Caco-2 (cell line): ENCODE results near the gene PER3. TPM values are rescaled to one million over a fixed set of nuclear protein-coding genes. Genes with fewer than 3 reads are reported as not detected.

Experiments
- BruUV-seq: library from RNA; stranded (reverse); fragments of 400-500 nt; replicated peaks from 2 replicates; lab custom pipeline; 2021; lab: Mats Ljungman, UMichigan
- CTCF ChIA-PET: fragments of 300-600 bp; sonication (Branson Sonifier 250); formaldehyde crosslinking; loops from one replicate; lab custom pipeline; 2022; ENCODE audit warnings: antibody characterized with exemption; lab: Charles Lee
- POLR2A ChIA-PET: fragments of 300-600 bp; sonication (Branson Sonifier 250); formaldehyde crosslinking; loops from one replicate; lab custom pipeline; 2022; ENCODE audit warnings: antibody characterized with exemption; lab: Charles Lee
- DNase-seq, 2 experiments: peaks; one replicate each; pipeline versions ENCODE4 v3.0.0 to v3.0.0-alpha.2; 2020 to 2022
- H3K27me3 ChIP-seq: replicated peaks from 2 replicates; pipeline ENCODE4 v1.6.0; 2011; ENCODE audit warnings: low read length; ENCODE audit not compliant: control insufficient read depth, insufficient read depth
- H3K36me3 ChIP-seq: 2 replicates; pipeline ENCODE4 v1.5.1; 2011; ENCODE audit warnings: low read length; ENCODE audit not compliant: control insufficient read depth, insufficient read depth
- H3K4me1 ChIP-seq: fragments of 250-450 bp; sonication (Bioruptor Pico); 2 replicates; pipeline ENCODE4 v1.5.1; 2020; ENCODE audit warnings: mild to moderate bottlenecking
- H3K4me3 ChIP-seq: 2 replicates; pipeline ENCODE4 v1.5.1; 2011; ENCODE audit warnings: low read depth, mild to moderate bottlenecking, control low read depth, low read length
- H3K9me3 ChIP-seq: fragments of 250-450 bp; sonication (Bioruptor Pico); 2 replicates; pipeline ENCODE4 v1.5.1; 2020; ENCODE audit warnings: mild to moderate bottlenecking, moderate library complexity
- H3K27ac Mint-ChIP-seq: one replicate; pipeline ENCODE4 v1.8.0; 2022; ENCODE audit warnings: mixed read lengths; ENCODE audit not compliant: unreplicated experiment
- H3K27me3 Mint-ChIP-seq: one replicate; pipeline ENCODE4 v1.8.0; 2022; ENCODE audit warnings: mixed read lengths; ENCODE audit not compliant: insufficient read depth, unreplicated experiment
- H3K36me3 Mint-ChIP-seq: one replicate; pipeline ENCODE4 v1.8.0; 2022; ENCODE audit warnings: mild to moderate bottlenecking, mixed read lengths; ENCODE audit not compliant: insufficient read depth, unreplicated experiment
- H3K4me1 Mint-ChIP-seq: one replicate; pipeline ENCODE4 v1.8.0; 2022; ENCODE audit warnings: low read depth, mixed read lengths; ENCODE audit not compliant: unreplicated experiment
- H3K4me3 Mint-ChIP-seq: one replicate; pipeline ENCODE4 v1.8.0; 2022; ENCODE audit warnings: mild to moderate bottlenecking, moderate library complexity, mixed read lengths; ENCODE audit not compliant: unreplicated experiment
- H3K9me3 Mint-ChIP-seq: one replicate; pipeline ENCODE4 v1.8.0; 2022; ENCODE audit warnings: mixed read lengths; ENCODE audit not compliant: unreplicated experiment
- CTCF ChIP-seq, 2 experiments: fragments of 200-600 bp in 1 of 2; IDR thresholded peaks; 1 replicate in 1 of 2; 2 replicates in 1 of 2; pipeline versions ENCODE4 v1.5.1 to v1.8.0; 2011 to 2022; ENCODE audit warnings: antibody characterized with exemption in 1 of 2, control low read depth in 1 of 2, inconsistent platforms in 1 of 2, low read depth in 1 of 2, low read length in 1 of 2, mild to moderate bottlenecking in 1 of 2, moderate library complexity in 1 of 2; ENCODE audit not compliant: insufficient read depth in 1 of 2, severe bottlenecking in 1 of 2, unreplicated experiment in 1 of 2
- intact Hi-C: fragments of 100-400 bp; cut with micrococcal nuclease; formaldehyde crosslinking; loops from one replicate; pipeline ENCODE4 v1.10.0; 2022; ENCODE audit not compliant: unreplicated experiment
- total RNA-seq: library from RNA; stranded (reverse); gene quantifications from 2 replicates; pipeline ENCODE4 v1.2.3, GENCODE V29; 2022

Gene PER3
- total RNA-seq, 1 experiment from 2014 or later = 27.4 TPM

- Mint-ChIP-seq H3K9me3 (peaks cover 21% of the 10 kb centered on the region), H3K27me3 (no peaks in the 10 kb centered on the region), H3K4me3 (no peak overlapping the region), H3K36me3 (peaks cover 30% of the 10 kb centered on the region), H3K27ac (no peak overlapping the region), H3K4me1 (peaks cover 7% of the 10 kb centered on the region)
- CTCF ChIA-PET = interaction anchor here (1.0 kb wide), 1 partner anchor 34 kb away, joined by 3 read pairs; no protein-coding TSS in a partner anchor
- no peak for TF ChIP-seq CTCF (IDR thresholded peaks at IDR 0.05; ENCODE audit: insufficient read depth in 1 of 2, low read depth in 1 of 2, low read length in 1 of 2, severe bottlenecking in 1 of 2, unreplicated experiment in 1 of 2)
- no TSS peak for BruUV-seq
- POLR2A ChIA-PET = no interaction called here
- intact Hi-C loops = no loop called here
- Histone ChIP-seq H3K36me3 (peaks cover 4% of the 10 kb centered on the region), H3K9me3 (peaks cover 8% of the 10 kb centered on the region; the same call in 1 of the 2 replicates), H3K4me3 (no peak overlapping the region), H3K4me1 (no peaks in the 10 kb centered on the region), H3K27me3 (no peaks in the 10 kb centered on the region)
- no peak for DNase-seq
Observed at GRCh38 chr1:7842517-7842916, 58.4 kb downstream of the PER3 start.

GRCh38 chr1:7845761-7846160 lies 61.7 kb downstream of the PER3 start:
- H3K36me3 ChIP-seq = no peaks in the 10 kb centered on the region
- DNase-seq = no peak
- H3K4me1 Mint-ChIP-seq = no peaks in the 10 kb centered on the region
- intact Hi-C loops = no loop called here
- no peaks in the 10 kb centered on the region for H3K4me1 ChIP-seq
- ChIA-PET POLR2A (no interaction called here), CTCF (interaction anchor here (0.6 kb wide), 1 partner anchor 72 kb away, joined by 3 read pairs; no protein-coding TSS in a partner anchor)
- H3K4me3 ChIP-seq = no peak overlapping the region
- no TSS peak for BruUV-seq
- H3K4me3 Mint-ChIP-seq = no peak overlapping the region
- no peak for TF ChIP-seq CTCF (IDR thresholded peaks at IDR 0.05; ENCODE audit: insufficient read depth in 1 of 2, low read depth in 1 of 2, low read length in 1 of 2, severe bottlenecking in 1 of 2, unreplicated experiment in 1 of 2)
- peaks cover under 1% of the 10 kb centered on the region for H3K36me3 Mint-ChIP-seq
- H3K27me3 ChIP-seq = no peaks in the 10 kb centered on the region
- no peak overlapping the region for H3K27ac Mint-ChIP-seq
- no peaks in the 10 kb centered on the region for H3K9me3 Mint-ChIP-seq
- no peaks in the 10 kb centered on the region for H3K27me3 Mint-ChIP-seq
- no peaks in the 10 kb centered on the region for H3K9me3 ChIP-seq

- H3K27ac Mint-ChIP-seq = no peak overlapping the region
- ChIA-PET POLR2A (no interaction called here), CTCF (interaction anchor here (0.6 kb wide), 1 partner anchor 96 kb away, joined by 3 read pairs; no protein-coding TSS in a partner anchor)
- no peaks in the 10 kb centered on the region for H3K27me3 Mint-ChIP-seq
- H3K27me3 ChIP-seq = no peaks in the 10 kb centered on the region
- H3K4me1 Mint-ChIP-seq = no peaks in the 10 kb centered on the region
- intact Hi-C loops = no loop called here
- no TSS peak for BruUV-seq
- no peak for TF ChIP-seq CTCF (IDR thresholded peaks at IDR 0.05; ENCODE audit: insufficient read depth in 1 of 2, low read depth in 1 of 2, low read length in 1 of 2, severe bottlenecking in 1 of 2, unreplicated experiment in 1 of 2)
- DNase-seq = no peak
- H3K4me3 Mint-ChIP-seq = no peak overlapping the region
- peaks cover 4% of the 10 kb centered on the region; the same call in 1 of the 2 replicates for H3K4me1 ChIP-seq
- no peaks in the 10 kb centered on the region for H3K9me3 ChIP-seq
- H3K36me3 ChIP-seq = no peaks in the 10 kb centered on the region
- H3K36me3 Mint-ChIP-seq = no peaks in the 10 kb centered on the region
- H3K9me3 Mint-ChIP-seq = no peaks in the 10 kb centered on the region
- no peak overlapping the region for H3K4me3 ChIP-seq
Observed at GRCh38 chr1:7846656-7847055, 62.6 kb downstream of the PER3 start.
